T-helper 1 cell treated with Interleukin-12 subunit alpha and Interleukin-12 subunit beta and Interleukin-4 antibody, amounts not matched to agents 30 μg/mL and 1 μg/mL, for 36 hours (primary cell): ENCODE results near the gene PHRF1.

ENCODE experiments used
- H3K27ac Mint-ChIP-seq: one replicate; pipeline ENCODE4 v1.8.0; 2021; ENCODE audit warnings: mild to moderate bottlenecking, mixed read lengths
- H3K27me3 Mint-ChIP-seq: one replicate; pipeline ENCODE4 v1.8.0; 2021; ENCODE audit warnings: low read depth, mixed read lengths
- H3K36me3 Mint-ChIP-seq: one replicate; pipeline ENCODE4 v1.8.0; 2021; ENCODE audit warnings: low read depth, mixed read lengths
- H3K4me1 Mint-ChIP-seq: one replicate; pipeline ENCODE4 v1.8.0; 2021; ENCODE audit warnings: low read depth, mixed read lengths
- H3K4me3 Mint-ChIP-seq: one replicate; pipeline ENCODE4 v1.8.0; 2021; ENCODE audit warnings: mild to moderate bottlenecking, moderate library complexity, mixed read lengths
- H3K9me3 Mint-ChIP-seq: one replicate; pipeline ENCODE4 v1.8.0; 2021; ENCODE audit warnings: mixed read lengths

PHRF1 gene

GRCh38 chr11:535519-536454 lies 40.5 kb upstream of the PHRF1 start, which contains the start of gene HRAS:
Gene HRAS (minus strand): TSS chr11:535576.
- Mint-ChIP-seq H3K27ac (peak within 1 kb of the TSS; percentile 85), H3K4me3 (peak within 1 kb of the TSS; percentile 87), H3K4me1 (peaks cover 3% of the 10 kb centered on the region), H3K27me3 (peaks cover 3% of the 10 kb centered on the region), H3K36me3 (no peaks in the 10 kb centered on the region), H3K9me3 (no peaks in the 10 kb centered on the region)

- peaks cover 3% of the 10 kb centered on the region for H3K4me1 Mint-ChIP-seq
- H3K27me3 Mint-ChIP-seq = peaks cover 3% of the 10 kb centered on the region
- no peaks in the 10 kb centered on the region for H3K36me3 Mint-ChIP-seq
- H3K9me3 Mint-ChIP-seq = no peaks in the 10 kb centered on the region
- H3K27ac Mint-ChIP-seq = peak within 1 kb of the TSS; percentile 85
- peak within 1 kb of the TSS; percentile 87 for H3K4me3 Mint-ChIP-seq
Observed at GRCh38 chr11:536841-537621, 39.2 kb upstream of the PHRF1 start, which contains the start of gene LRRC56. Gene LRRC56 (plus strand): TSS chr11:537527. CDS start chr11:540685, 3,158 bp downstream.

GRCh38 chr11:537622-538430 lies 38.4 kb upstream of the PHRF1 start:
- peaks cover 3% of the 10 kb centered on the region for H3K4me1 Mint-ChIP-seq
- no peaks in the 10 kb centered on the region for H3K36me3 Mint-ChIP-seq
- peak overlapping the region; percentile 26 for H3K27ac Mint-ChIP-seq
- H3K4me3 Mint-ChIP-seq = no peak overlapping the region
- no peaks in the 10 kb centered on the region for H3K9me3 Mint-ChIP-seq
- peaks cover 3% of the 10 kb centered on the region for H3K27me3 Mint-ChIP-seq

GRCh38 chr11:538431-539051 lies 37.7 kb upstream of the PHRF1 start:
- Mint-ChIP-seq H3K36me3 (no peaks in the 10 kb centered on the region), H3K9me3 (no peaks in the 10 kb centered on the region), H3K27ac (no peak overlapping the region), H3K4me3 (no peak overlapping the region), H3K4me1 (peaks cover 3% of the 10 kb centered on the region), H3K27me3 (peaks cover 3% of the 10 kb centered on the region)

- H3K4me1 Mint-ChIP-seq = peaks cover 3% of the 10 kb centered on the region
- H3K27me3 Mint-ChIP-seq = peaks cover 3% of the 10 kb centered on the region
- no peaks in the 10 kb centered on the region for H3K9me3 Mint-ChIP-seq
Observed at GRCh38 chr11:539971-540481, 36.2 kb upstream of the PHRF1 start.

GRCh38 chr11:540583-541432 lies 35.5 kb upstream of the PHRF1 start:
- Mint-ChIP-seq H3K4me3 (no peak overlapping the region), H3K27ac (no peak overlapping the region), H3K27me3 (peaks cover 3% of the 10 kb centered on the region), H3K4me1 (peaks cover 3% of the 10 kb centered on the region), H3K9me3 (no peaks in the 10 kb centered on the region), H3K36me3 (no peaks in the 10 kb centered on the region)

More at GRCh38 chr11:539971-540481, 36.2 kb upstream of the PHRF1 start:
- H3K27ac Mint-ChIP-seq = no peak overlapping the region
- no peak overlapping the region for H3K4me3 Mint-ChIP-seq
- H3K36me3 Mint-ChIP-seq = no peaks in the 10 kb centered on the region

GRCh38 chr11:541433-541885 lies 34.8 kb upstream of the PHRF1 start:
- Mint-ChIP-seq H3K9me3 (no peaks in the 10 kb centered on the region), H3K4me3 (no peak overlapping the region), H3K27ac (no peak overlapping the region), H3K36me3 (no peaks in the 10 kb centered on the region), H3K4me1 (no peaks in the 10 kb centered on the region), H3K27me3 (no peaks in the 10 kb centered on the region)

- H3K36me3 Mint-ChIP-seq = no peaks in the 10 kb centered on the region
- H3K27me3 Mint-ChIP-seq = no peaks in the 10 kb centered on the region
- no peaks in the 10 kb centered on the region for H3K4me1 Mint-ChIP-seq
- no peak overlapping the region for H3K27ac Mint-ChIP-seq
- no peaks in the 10 kb centered on the region for H3K9me3 Mint-ChIP-seq
- no peak overlapping the region for H3K4me3 Mint-ChIP-seq
Observed at GRCh38 chr11:544817-545166, 31.5 kb upstream of the PHRF1 start.

- no peak overlapping the region for H3K4me3 Mint-ChIP-seq
- no peaks in the 10 kb centered on the region for H3K27me3 Mint-ChIP-seq
- no peaks in the 10 kb centered on the region for H3K9me3 Mint-ChIP-seq
- H3K27ac Mint-ChIP-seq = no peak overlapping the region
- H3K36me3 Mint-ChIP-seq = no peaks in the 10 kb centered on the region
- H3K4me1 Mint-ChIP-seq = no peaks in the 10 kb centered on the region
Observed at GRCh38 chr11:545171-545570, 31.1 kb upstream of the PHRF1 start.

- Mint-ChIP-seq H3K9me3 (no peaks in the 10 kb centered on the region), H3K4me1 (no peaks in the 10 kb centered on the region), H3K27ac (no peak overlapping the region)
Observed at GRCh38 chr11:548700-549603, 27.3 kb upstream of the PHRF1 start.

GRCh38 chr11:550021-550745 lies 26.1 kb upstream of the PHRF1 start:
- no peaks in the 10 kb centered on the region for H3K9me3 Mint-ChIP-seq
- H3K36me3 Mint-ChIP-seq = no peaks in the 10 kb centered on the region
- H3K4me3 Mint-ChIP-seq = no peak overlapping the region

More at GRCh38 chr11:548700-549603, 27.3 kb upstream of the PHRF1 start:
- H3K27me3 Mint-ChIP-seq = no peaks in the 10 kb centered on the region
- no peaks in the 10 kb centered on the region for H3K36me3 Mint-ChIP-seq
- no peak overlapping the region for H3K4me3 Mint-ChIP-seq

GRCh38 chr11:550746-551085 lies 25.6 kb upstream of the PHRF1 start:
- Mint-ChIP-seq H3K36me3 (no peaks in the 10 kb centered on the region), H3K27me3 (no peaks in the 10 kb centered on the region), H3K9me3 (no peaks in the 10 kb centered on the region), H3K4me3 (no peak overlapping the region), H3K27ac (no peak overlapping the region), H3K4me1 (no peaks in the 10 kb centered on the region)

More at GRCh38 chr11:550021-550745, 26.1 kb upstream of the PHRF1 start:
- Mint-ChIP-seq H3K4me1 (no peaks in the 10 kb centered on the region), H3K27ac (no peak overlapping the region), H3K27me3 (no peaks in the 10 kb centered on the region)
